ENCODE results near the gene FSCB.

GRCh38 chr14:44468771-44469170 is 38.3 kb downstream of the FSCB start:
- TF ChIP-seq CTCF (conservative IDR thresholded peaks at IDR 0.05; ENCODE audit: low read depth, low read length) = no peak
- TF ChIP-seq EZH2 (IDR thresholded peaks at IDR 0.05; ENCODE audit: low read length, unreplicated experiment) = no peak
